Breast epithelium (tissue), 3 donors: ENCODE measurements around the gene CYLC2.

Experiments
- POLR2A ChIP-seq: fragments of 450-650 bp; IDR thresholded peaks from one replicate; pipeline ENCODE4 v1.6.1; 2016; ENCODE audit warnings: antibody characterized with exemption, mild to moderate bottlenecking, moderate library complexity
- POLR2AphosphoS5 ChIP-seq, 3 donors: sonication (generic); formaldehyde crosslinking; IDR thresholded peaks; one replicate each; pipeline ENCODE4 v1.6.1; 2017; ENCODE audit warnings: antibody characterized with exemption in 3 of 3
- TF ChIP-seq, protein P1 (sequence below), 3 donors: fragments of 450-650 bp; IDR thresholded peaks; one replicate each; pipeline ENCODE4 v1.5.1; 2016 to 2017; ENCODE audit warnings: antibody characterized with exemption in 3 of 3, mild to moderate bottlenecking in 3 of 3, moderate library complexity in 3 of 3

DNA sequence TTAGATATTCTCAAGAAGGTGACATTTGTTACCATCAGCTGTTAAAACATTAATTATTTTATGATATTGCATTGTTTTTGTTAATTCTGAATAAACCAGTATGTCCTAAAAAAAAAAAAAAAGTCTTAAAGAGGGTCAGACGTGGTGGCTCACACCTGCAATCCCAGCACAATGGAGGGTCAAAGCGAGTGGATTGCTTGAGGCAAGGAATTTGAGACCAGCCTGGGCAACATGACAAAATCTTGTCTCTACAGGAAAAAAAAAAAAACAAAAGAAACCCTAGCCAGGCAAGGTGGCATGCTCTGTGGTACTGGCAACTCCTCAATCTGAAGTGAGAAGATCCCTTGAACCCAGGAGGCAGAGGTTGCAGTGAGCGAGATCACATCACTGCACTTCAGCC is 46.8 kb downstream of the CYLC2 start:
- TF ChIP-seq, protein P1, sequence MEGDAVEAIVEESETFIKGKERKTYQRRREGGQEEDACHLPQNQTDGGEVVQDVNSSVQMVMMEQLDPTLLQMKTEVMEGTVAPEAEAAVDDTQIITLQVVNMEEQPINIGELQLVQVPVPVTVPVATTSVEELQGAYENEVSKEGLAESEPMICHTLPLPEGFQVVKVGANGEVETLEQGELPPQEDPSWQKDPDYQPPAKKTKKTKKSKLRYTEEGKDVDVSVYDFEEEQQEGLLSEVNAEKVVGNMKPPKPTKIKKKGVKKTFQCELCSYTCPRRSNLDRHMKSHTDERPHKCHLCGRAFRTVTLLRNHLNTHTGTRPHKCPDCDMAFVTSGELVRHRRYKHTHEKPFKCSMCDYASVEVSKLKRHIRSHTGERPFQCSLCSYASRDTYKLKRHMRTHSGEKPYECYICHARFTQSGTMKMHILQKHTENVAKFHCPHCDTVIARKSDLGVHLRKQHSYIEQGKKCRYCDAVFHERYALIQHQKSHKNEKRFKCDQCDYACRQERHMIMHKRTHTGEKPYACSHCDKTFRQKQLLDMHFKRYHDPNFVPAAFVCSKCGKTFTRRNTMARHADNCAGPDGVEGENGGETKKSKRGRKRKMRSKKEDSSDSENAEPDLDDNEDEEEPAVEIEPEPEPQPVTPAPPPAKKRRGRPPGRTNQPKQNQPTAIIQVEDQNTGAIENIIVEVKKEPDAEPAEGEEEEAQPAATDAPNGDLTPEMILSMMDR (IDR thresholded peaks at IDR 0.05): no peak
- TF ChIP-seq POLR2AphosphoS5 (IDR thresholded peaks at IDR 0.05): no peak
- TF ChIP-seq POLR2A: no peak
